ENCODE data around the gene KRT1.

The KRT1 gene

DNA sequence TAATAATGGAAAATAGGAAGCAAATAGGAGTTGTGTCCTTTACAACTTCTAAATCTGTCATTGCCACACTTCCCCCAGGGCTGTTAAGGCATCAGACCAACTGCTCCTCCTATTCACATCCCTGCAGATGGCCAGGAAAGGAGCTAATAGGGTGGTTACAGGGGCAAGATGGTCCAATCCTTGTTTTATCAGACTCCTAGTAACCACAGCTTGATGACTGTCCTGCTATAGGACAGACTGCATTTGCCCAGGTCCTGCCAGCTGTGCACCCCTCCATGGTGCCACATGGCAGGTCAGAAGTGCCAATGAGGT lies 17.3 kb downstream of the KRT1 start:
- in situ Hi-C loops (cut with HindIII; ENCODE audit: low sequenced_read_pairs) = no loop called here

DNA sequence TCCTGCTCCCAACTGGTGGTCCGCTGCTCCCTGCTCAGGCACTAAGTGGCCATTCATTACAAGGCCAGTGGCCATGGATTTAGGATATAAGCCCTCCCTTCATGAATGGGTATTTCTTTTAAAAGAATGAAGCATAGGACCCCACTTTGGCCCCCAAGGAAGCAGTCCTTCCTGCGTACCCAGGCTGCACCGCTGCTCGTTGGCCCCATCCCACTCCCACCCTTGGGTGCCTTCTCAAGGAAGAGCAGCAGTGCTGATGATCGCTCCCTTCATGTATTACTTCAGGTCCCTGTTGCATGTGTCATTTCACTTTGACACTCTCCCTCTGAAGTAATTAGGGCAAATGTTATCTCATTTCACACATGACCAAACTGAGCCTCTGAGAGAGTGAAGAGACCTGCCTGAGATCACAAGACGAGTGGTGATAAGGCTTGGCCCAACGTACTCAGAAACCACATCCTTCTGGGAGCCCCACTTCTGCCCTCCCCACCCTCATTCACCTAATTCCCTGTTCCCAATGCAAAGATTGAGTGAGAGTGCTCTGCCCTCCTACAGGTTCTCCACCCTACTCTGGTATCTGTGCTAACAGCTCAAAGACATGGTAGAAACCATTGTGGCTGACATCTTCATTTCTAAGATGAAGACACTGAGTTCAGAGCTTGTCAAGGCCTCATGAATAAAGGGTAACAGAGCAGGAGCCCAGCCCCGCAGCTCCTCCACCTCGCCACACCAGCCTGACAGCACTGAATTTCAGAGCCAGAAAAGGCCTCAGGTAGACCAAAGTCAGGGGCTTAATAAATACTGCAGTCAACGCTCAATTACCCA lies 17.9 kb downstream of the KRT1 start:
- in situ Hi-C loops (cut with HindIII; ENCODE audit: low sequenced_read_pairs) = no loop called here

DNA sequence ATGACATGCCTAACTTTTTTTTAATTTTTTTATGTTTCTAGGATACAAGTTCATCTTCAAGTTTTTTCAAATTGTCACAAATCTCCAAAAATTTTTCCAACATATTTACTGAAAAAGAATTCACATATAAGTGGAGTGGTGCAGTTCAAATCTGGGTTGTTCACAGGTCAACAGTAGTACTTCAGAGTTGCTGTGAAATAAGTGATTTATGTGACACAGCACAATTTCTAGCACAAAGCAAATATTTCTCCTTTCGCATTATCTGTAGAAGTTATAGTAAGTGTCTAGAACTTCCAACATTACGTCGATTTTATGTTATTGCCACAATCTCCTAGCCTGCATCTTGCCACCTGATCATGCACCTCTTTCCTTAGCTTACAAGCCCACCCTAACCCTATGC lies 18.5 kb downstream of the KRT1 start:
- in situ Hi-C loops (cut with HindIII; ENCODE audit: low sequenced_read_pairs) = no loop called here

DNA sequence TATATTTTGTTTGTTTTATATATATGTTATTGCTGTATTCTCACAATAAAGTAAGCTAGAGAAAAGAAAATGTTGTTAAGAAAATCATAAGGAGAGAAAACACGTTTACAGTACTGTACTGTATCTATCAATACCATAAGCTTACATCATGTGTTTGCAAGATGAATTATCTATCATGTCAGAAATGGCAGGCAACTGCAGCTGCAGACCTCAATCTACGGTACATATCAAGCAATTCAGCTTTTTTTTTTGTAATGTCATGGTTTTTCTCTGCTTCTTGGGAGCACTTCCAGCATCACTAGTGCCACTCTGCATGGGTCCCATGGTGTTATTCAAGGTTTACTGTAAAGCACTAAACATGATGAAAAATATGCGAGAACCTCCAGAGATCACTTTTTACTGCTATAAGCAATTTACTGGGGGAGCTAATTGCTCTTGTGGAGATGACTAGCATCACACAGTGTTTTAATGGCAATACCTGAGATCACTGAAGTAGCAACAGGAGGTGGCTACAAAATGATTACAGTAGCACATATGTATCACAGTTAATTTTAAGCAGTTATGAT lies 19.2 kb downstream of the KRT1 start:
- in situ Hi-C loops (cut with HindIII; ENCODE audit: low sequenced_read_pairs) = no loop called here

GRCh38 chr12:52659951-52660350 lies 20.3 kb downstream of the KRT1 start:
- in situ Hi-C loops (cut with HindIII; ENCODE audit: low sequenced_read_pairs) = no loop called here

- in situ Hi-C loops (cut with HindIII; ENCODE audit: low sequenced_read_pairs) = no loop called here
Observed at GRCh38 chr12:52659395-52659794, 20.8 kb downstream of the KRT1 start.

DNA sequence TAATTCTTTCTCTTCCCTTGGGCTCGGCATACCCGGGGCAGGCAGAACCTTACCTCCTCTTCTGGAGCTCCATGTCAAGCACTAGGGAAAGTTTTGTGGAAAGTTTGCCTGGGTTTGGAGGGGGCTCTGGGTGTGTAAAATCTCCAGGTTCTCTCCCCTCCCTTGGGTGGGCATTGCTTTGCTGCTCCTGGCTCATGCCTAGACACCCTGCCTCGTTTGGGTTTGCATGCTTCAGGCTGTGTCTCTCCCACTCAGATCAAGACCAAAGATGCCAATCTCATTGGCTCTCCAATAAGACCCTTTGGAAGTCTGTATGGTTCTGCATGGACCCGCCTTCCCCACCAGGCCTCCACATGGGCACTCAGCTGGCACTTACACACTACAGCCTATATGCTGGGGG lies 22.0 kb downstream of the KRT1 start:
- in situ Hi-C loops (cut with HindIII; ENCODE audit: low sequenced_read_pairs) = no loop called here

- in situ Hi-C loops (cut with HindIII; ENCODE audit: low sequenced_read_pairs) = no loop called here
Observed at GRCh38 chr12:52657250-52657902, 22.8 kb downstream of the KRT1 start.

GRCh38 chr12:52656616-52657015 lies 23.6 kb downstream of the KRT1 start:
- in situ Hi-C loops (cut with HindIII; ENCODE audit: low sequenced_read_pairs) = no loop called here

DNA sequence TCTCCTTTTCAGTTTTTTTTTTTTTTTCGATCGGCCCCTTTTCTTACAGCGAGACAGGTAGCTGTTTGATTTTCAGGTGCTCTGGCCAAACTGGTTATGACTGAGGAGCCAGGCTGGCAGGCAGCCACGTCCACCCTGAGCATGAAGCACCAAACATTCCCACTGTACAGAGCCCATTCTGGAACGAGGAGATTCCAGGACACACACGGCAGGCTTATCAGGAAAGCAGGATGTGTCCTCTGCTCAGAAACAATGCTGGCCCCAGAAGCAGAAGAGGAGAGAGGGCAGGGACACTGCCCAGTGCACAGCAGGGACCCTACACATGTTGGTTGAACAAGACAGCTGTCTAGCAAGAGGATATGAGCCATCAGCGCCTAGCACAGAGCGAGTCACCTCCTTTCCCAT lies 24.5 kb downstream of the KRT1 start:
- in situ Hi-C loops (cut with HindIII; ENCODE audit: low sequenced_read_pairs) = no loop called here

DNA sequence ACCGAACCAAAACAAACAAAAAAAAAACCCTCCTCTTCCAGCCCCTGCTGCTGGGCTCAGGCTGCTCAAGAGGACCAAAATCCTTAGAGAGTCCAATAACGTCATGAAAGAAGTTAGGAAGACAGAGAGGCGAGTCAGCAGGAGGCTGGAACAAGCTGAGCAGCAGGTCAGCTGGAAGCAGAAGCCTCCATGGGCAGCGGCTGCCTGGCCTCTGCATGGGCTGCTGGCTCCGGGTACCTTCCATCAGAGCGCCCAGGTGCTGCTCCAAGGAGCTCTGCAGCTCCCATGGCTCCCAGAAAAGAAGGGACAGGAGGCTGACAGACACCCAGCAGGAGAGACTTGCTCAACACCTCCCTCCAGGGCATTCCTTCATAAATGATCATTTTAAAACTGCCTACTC lies 25.0 kb downstream of the KRT1 start:
- in situ Hi-C loops (cut with HindIII; ENCODE audit: low sequenced_read_pairs) = no loop called here

GRCh38 chr12:52651726-52652261 lies 28.4 kb downstream of the KRT1 start, which contains the start of gene KRT2:
Gene KRT2 (minus strand): TSS chr12:52652211. CDS start chr12:52652142, 69 bp downstream.
- in situ Hi-C loops (cut with HindIII; ENCODE audit: low sequenced_read_pairs) = no loop called here

- in situ Hi-C loops (cut with HindIII; ENCODE audit: low sequenced_read_pairs) = no loop called here
Observed at GRCh38 chr12:52650520-52651081, 29.6 kb downstream of the KRT1 start.

DNA sequence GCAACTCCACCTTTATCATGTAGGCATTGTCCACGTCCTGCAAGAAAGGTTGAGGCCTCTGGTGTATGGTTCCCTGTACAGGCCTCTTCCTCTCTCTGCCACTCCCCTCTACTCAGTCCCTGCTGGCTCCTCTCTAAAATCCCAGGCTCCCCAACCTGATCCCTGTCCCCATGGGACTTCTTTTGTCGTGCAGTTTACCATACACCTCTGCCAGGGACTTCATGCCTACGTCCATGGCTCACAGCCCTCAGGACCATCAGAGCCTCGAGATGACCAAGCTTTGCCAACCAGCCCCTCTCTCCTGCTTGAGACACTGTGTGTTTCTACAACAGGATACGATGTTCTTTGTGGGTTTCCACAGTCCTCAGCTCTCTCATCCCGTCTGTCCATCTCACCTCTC lies 31.1 kb downstream of the KRT1 start:
- in situ Hi-C loops (cut with HindIII; ENCODE audit: low sequenced_read_pairs) = loop anchor here (5.0 kb wide), 2 partner anchors 37 to 68 kb away; no protein-coding TSS in a partner anchor

DNA sequence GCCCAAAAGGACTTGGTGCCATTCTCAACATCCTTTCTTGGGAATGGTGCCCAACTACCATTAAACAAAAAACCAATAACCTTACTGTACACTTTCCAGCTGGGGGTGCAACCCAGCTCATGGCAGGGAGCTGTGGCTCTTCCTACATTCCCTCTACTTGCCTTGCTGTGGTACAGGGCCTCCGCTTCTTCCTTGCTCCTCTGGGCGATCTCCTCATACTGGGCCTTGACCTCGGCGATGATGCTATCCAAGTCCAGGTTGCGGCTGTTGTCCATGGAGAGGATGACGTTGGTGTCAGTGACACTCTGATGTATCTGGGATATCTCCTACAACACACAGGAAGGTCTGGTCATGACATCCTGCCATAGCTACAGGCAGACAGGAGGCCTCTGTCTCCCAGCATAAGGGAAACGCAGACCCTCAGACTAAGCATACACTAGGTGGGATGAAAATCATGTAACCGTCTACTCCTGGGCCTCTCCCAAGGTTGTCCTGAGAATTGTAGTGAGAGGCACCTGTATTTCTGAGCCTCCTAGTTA lies 32.1 kb downstream of the KRT1 start:
- in situ Hi-C loops (cut with HindIII; ENCODE audit: low sequenced_read_pairs) = loop anchor here (5.0 kb wide), 2 partner anchors 36 to 69 kb away; no protein-coding TSS in a partner anchor

GRCh38 chr12:52647601-52648000 lies 32.6 kb downstream of the KRT1 start:
- in situ Hi-C loops (cut with HindIII; ENCODE audit: low sequenced_read_pairs) = loop anchor here (5.0 kb wide), 2 partner anchors 35 to 70 kb away; no protein-coding TSS in a partner anchor

DNA sequence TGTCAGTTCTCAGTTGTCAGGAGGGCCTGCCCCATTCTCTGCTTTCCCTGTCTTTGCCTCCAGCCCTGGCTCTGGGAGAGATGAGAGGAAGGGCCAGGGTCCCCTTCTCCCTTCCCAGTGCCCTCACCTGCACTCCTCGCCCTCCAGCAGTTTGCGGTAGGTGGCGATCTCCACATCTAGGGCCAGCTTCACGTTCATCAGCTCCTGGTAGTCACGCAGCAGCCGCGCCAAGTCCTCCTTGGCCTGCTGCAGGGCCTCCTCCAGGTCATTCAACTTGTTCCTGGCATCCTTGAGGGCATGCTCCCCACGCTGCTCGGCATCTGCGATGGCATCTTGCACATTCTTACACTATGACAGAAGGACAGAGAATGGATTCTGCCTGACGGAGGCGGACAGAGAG lies 33.6 kb downstream of the KRT1 start:
- in situ Hi-C loops (cut with HindIII; ENCODE audit: low sequenced_read_pairs) = loop anchor here (5.0 kb wide), 2 partner anchors 34 to 71 kb away; no protein-coding TSS in a partner anchor

GRCh38 chr12:52645982-52646381 lies 34.2 kb downstream of the KRT1 start:
- in situ Hi-C loops (cut with HindIII; ENCODE audit: low sequenced_read_pairs) = loop anchor here (5.0 kb wide), 2 partner anchors 34 to 71 kb away; no protein-coding TSS in a partner anchor

- in situ Hi-C loops (cut with HindIII; ENCODE audit: low sequenced_read_pairs) = loop anchor here (5.0 kb wide), 2 partner anchors 33 to 72 kb away; no protein-coding TSS in a partner anchor
Observed at GRCh38 chr12:52645120-52645761, 35.0 kb downstream of the KRT1 start.

- in situ Hi-C loops (cut with HindIII; ENCODE audit: low sequenced_read_pairs) = no loop called here
Observed at GRCh38 chr12:52644078-52644415, 36.2 kb downstream of the KRT1 start.

Measured in endothelial cell of hepatic sinusoid (primary cell).